Activated CD4-positive, alpha-beta T cell treated with anti-CD3 and anti-CD28 coated beads for 1 hour (primary cell): ENCODE data around the gene KDM8.
A peak's percentile ranks its signal among the peaks of the same experiment; 100 is the strongest.

Experiments
- DNase-seq: peaks from one replicate; pipeline ENCODE4 v3.0.0-alpha.2; 2020

The KDM8 gene

DNA sequence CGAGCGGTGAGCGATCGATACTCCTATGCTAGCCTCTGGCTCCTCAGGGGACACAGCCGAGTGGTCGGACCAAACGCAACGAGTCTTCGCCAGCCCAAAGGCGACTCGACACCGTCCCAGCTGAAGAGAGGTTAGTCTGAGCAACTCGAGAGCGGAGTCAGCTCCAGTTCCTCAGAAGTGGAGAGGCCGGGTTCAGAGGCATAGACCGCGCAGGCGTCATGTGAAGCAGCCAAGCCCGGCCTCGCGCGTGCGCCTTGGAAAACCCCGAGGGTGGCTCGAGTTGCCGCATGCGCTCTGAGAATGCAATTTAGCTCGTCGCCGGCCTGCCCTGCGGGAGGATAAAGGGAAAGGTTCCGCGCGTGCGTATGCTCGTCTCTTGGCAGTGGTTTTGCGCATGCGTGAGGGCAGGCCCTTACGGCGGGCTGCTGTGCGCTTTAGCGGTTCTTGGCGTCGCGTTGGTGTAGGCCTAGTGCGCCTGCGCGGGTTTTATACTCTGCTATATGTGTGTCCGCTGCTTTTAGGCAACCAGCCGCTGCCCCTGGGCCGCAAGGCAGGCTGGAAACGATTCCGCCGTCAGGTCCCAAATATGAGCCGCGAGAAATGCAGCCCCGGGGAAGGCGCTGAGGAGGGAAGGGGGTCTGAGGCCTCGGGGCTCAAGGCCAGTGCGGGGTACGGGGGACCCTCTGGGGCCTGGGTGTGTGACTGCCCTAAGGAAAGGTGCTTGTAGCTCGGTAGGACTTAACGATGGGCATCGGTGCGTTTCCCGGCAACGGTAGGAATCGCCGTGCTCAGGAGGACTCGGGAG is at the start of gene KDM8:
KDM8 (plus strand) TSS at position 20 of the 805 bp plus-strand sequence. CDS start 6,598 bp downstream, outside the sequence.
- peak; percentile 100 for DNase-seq

DNA sequence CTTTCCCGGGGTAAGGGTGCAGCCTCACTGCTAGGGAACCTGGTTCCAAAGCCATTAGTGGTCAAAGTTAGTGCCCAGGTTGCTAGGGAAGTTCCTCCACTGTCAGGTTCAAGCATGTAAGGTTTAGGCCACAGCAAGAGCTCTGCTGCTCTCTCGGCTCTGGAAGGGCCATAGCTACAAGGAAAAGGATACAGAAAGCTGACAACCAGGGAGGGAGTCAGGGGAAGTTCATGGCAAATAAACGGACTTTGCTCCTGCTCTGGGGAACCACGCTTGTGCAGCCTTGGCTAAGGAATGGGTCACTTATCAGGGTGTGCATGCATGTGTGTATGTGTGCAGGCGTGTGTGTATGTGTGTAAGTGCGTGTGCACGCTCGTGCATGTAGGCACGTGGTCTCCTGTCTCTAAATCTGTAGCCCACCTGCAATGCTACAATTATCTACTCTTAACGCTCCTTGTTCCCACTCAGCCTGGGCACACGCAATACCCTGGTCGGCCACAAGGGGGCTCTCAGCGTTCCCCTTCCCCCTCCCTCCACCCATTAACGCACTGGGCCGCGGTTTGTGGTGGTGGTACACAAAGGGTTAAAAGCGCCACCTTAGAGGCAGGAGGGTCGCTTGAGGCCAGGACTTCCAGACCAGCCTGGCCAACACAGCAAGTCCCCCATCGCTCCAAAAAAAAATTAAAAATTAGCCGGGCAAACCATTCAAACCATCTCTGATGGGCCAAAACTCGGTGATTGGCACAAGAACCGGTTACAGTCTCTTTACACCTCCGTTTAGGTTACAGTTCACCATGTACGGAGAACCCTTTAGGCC is 48.4 kb upstream of the KDM8 start:
- peak; percentile 59 for DNase-seq

DNA sequence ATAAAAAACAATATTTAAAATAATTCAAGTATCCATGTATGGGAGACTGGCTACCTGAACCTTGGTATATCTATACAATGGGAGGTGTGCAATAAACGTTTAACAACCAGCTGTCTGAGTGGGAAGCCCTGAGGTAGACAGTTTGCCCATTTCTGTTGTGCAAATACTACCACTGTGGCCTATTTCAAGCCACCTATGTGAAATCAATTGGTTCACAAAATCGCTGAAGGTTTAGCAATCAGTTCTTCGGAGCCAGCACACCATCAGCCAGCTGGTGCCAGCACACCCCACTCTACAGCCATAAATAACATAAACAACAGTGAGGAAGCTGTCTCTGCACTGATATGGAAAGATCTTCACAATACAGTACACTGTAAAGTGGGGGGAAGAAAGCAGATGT is 46.7 kb upstream of the KDM8 start:
- DNase-seq, result no peak

DNA sequence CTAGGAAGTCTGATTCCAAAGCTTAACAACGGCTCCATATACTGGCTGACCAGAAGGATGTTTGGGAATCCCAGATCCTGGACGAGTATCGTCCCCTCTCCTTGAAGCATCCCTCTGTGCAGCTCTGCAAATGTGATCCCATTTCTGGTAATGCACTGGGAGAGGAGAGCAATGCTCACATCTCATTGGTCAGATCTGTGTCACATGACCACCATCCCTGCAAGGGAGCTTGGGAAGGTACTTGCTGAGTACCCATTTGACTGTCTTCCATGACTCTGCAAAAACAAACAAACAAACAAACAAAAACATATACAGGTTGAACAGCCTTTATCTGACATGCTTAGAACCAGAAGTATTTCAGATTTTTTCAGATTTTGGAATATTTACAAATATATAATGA is 41.9 kb upstream of the KDM8 start:
- no peak for DNase-seq

DNA sequence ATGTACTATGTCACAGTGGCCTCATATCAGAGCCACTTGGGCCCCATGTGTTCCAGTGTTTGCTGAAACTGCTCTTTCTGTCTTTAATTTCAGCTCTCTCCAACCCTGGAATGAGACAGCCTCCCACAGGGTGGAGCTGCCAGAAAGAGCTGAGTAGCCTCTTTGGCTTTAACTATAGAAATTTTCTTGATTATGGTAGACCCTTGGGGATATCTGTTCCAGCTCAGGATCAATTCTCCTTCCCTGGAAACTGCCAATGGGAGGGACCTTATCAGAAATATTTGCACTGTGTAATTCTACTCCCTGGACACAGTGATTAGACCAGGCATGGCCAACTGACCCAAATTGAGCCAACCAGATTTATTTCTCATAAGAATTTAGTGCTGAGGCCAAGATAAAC is 39.0 kb upstream of the KDM8 start:
- DNase-seq, result no peak

DNA sequence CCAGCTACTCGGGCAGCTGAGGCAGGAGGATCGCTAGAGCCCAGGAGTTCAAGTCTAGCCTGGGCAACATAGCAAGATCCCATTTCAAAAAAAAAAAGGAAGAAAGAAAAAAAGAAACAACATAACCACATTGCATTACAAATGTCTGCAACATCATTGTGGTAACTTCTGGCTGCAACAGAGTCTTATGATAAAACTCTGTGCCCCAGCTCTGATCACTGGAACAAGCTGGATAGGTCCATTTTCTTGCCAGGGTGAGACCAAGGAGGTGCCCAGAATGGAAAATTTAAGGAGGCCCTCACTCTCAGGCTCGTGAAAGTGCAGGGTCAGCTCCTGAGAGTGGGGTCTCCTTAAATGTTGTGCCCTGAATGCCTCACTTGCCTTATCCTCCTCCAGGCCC is 37.8 kb upstream of the KDM8 start:
- DNase-seq, result no peak

DNA sequence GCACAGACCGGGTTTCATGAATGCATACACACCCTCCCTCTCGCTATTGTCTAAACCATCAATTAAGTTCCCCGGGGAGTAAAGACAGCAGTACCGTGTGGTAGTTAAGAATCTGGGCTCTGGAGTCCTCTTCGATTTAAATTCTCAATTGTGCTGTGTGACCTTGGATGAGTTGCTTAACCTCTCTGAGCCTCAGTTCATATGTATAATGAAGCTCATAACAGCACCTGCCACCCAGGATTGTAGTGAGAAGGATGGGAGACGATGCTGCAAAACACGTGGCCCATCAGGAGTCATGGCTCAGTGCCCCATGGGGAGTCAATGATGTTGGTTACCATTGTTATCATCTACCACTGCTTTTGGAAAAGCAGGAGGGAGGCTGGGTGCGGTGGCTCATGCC is 34.5 kb upstream of the KDM8 start:
- no peak for DNase-seq

DNA sequence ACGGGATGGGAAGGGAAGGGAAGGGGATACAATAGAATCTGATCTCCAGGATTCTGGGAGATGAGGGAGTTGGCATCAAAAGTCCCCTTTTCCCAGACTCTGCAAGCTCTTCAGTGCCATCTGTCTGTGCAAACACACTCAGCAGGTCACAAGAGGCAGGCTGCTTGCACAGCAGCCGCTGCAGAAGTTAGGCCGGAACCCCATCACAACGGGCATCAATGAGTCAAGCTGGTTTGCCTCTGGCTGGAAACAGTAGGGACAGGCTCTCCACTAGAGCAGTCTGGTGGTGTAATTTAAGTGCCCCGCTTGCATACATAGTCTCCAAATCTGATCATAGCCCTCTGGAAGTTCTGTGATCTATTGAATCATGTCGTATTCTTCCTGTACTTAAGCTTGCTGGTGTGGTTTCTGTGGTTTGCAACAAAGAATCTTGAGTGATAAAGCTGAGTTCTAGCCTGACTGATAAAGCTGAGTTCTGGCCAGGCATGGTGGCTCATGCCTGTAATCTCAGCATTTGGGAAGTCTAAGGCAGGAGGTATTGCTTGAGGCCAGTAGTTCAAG is 33.7 kb upstream of the KDM8 start:
- peak; percentile 67 for DNase-seq

DNA sequence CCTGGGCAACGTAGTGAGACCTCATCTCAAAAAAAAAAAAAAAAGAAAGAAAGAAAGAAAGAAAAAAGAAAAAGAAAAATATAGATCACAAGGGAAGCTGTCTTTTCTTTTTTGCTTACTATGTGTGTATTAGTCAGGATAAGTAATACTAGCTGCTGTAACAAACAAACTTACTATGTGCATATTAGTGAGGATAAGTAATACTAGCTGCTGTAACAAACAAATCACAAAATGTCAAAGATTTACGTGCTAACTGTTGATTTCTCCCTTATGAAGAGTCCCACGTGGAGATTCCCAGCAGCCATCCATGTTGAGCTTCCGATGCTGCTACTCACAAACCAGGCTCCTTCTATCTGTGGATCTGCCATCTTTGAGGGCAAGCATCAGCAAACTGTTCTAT is 31.7 kb upstream of the KDM8 start:
- DNase-seq, result no peak

DNA sequence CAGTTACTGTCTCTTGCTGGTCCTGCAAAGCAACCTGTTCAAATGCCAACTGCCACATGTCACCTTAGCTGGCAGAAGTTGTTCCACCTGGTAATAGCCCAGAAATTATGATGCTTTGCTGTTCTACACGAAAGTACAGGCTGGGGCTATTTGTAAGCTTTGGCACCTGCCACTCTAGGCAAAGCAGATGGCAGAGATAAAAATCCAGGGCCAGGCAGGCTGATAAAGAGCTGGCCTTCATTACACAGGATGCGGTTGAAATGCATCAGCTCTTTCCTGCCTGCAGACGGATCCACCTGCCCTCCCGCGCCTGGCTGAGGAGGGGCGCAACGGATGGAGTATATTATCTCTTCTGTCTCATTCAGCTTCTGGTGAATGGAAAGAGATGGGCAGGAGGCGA is 29.3 kb upstream of the KDM8 start:
- DNase-seq, result peak; percentile 23

DNA sequence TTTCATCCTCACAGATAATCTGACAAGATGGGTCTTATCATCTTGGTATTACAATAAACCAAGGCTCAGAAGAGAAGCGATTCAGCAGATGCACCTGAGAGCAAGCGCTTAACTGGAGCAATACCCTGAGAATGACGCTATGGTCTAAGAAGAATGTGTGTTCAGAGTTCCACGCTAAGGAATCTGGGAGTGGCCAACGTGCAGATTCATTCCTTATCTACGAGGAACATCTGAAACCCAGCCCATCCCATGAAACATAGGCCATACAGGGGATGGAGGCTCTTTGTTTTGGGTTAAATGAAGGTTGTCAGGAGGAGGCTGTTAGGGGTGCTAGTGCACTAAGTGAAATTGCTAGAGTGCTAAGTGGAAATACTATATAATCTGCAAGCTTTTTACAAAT is 28.5 kb upstream of the KDM8 start:
- no peak for DNase-seq

DNA sequence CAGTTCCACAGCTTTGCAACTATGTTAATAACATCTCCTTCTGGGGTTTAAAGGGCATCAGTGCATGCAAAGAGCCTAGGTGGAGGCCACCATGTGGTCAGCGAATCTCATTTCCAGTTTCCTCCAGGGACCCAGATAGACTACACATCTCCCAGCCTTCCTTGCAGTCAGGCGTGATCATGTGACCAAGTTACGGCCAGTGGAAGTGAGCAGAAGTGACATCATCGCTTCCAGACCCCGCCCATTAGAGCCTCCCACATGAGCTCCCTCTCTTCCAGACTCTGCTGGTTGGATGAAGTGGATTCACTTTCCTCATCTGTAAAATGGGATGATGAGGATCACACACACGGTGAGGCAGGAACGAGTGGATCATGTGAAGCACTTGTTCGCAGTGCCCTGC is 27.4 kb upstream of the KDM8 start:
- DNase-seq, result no peak

DNA sequence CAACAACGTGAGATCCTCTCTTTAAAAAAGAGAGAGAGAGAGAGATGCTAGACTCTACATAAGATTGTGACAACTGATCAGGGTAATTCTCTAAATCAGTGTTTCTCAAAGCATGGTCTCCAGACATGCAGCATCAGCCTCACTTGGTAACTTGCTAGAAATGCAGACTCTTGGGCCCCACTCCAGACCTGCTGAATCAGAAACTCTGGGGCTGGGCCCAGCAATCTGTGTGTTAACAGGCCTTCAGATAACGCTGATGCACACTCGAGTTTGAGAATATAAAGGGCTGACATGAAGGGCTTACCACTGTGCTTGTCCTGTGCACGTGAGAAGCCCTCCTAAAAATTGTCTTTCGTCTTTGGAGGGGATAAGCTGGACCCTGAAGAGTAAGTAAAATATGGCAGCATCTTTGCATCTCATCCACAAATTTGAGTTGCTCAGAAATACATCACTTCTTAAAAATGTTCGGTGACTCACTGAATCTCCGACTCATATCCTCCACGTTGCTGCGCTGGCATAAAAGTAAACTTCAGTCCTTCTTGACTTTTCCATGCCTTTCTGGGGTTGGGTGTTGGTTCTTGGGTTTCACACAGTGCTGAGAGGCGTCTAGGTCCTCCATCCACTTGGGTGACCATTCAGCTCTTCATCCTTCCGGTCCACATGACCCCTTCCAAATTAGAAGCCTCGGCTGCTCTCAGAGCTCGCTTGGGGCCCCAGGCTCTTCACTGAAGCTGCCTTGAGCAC is 26.1 kb upstream of the KDM8 start:
- no peak for DNase-seq

DNA sequence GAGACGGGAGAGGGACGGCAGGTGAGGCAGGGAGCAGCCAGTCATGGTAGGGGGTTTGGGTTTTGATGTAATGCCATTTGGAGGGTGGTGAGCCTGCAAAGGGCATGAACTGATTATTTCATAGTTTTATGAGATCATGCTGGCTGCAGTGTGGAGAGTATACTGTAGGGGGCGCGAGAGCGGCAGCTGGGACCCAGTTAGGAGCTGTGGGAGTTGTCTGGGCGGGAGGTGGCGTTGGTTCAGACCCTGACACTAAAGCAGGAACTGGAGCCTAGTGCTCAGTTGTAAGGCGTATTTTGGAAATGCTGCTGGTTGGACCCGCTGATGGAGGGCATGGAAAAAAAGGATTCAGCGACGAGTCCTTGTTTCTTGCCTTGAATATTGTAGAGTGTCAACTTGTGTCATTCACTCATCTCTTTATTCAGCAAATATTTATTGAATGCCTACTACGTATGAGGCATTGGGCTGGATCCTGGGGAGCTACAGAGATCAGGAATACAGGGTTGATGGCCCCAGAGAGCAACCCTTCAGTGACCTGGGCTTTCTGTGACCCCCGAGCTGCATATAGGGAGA is 23.7 kb upstream of the KDM8 start:
- peak; percentile 71 for DNase-seq

DNA sequence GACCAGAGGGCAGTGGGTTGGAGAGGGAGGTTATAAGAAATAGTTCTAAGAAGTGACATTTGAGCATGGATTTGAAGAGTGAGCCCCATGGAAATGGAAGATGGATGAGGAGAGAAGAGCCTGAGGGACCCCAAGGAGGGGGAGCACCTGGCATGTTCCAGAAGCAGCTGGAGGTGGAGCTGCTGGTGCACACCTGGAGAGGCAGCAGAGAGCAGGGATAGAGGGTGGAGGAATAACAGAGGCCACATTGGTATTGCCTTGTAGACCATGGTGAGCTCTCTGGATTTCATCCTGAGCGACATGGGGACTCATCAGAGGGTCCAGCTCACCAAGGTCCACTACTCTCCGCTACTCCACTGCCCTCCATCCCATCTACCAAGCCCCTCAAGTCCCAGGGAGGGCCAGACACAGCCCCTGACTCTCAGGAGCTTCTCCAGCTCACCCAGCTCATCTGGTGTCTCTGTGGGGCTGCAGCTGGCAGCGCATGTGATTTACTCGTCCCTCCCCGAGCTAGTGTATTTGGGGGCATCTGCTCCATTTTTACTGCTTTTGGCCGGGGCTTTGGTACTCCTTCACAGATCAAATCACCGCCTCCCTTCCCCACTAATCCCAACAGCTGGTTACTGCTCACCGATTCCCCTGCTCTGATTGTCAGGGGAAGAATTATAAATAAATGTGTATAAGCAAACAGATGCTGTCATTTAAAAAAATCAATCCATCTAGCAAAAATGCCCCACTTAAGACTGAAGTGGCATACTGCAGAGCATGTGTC is 22.1 kb upstream of the KDM8 start:
- no peak for DNase-seq

DNA sequence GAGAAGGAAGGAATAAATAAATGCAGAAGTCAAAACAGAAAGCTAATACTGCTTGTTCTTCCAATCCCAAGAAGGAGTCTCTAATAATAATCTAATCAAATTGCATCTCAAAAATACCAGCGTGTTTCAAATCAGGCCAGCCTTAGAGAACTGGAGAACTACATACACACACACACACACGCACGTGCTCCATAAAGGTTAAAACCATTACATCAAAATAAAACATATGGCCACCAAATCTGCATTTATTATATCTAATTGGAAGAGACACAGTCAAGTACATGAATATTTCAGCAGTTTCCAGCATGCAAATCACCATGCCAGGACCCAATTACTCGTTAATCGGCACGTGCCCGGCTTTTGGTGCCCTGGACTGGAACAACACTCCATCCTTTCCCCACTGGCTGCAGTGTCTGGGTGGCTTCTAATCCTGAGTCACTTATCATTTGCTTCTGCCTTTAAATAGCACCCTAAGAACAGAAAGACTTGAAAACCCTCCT is 20.4 kb upstream of the KDM8 start:
- no peak for DNase-seq

DNA sequence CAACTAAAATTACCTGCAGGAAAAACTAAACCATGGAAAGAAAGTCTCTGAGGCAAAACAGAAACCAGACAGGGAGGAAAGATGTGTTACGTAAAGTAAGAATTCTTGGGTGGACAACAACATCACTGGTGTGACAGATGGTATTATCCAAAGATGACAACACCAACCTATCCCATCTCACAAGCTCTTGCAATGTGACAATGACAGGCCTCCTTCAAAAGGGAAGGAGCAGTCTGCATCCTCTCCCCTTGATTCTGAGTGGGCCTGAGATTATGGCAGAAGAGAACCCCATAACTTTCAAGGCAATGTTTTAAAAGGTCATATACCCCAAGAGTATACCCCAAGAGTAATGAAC is 17.6 kb upstream of the KDM8 start:
- DNase-seq, result no peak

DNA sequence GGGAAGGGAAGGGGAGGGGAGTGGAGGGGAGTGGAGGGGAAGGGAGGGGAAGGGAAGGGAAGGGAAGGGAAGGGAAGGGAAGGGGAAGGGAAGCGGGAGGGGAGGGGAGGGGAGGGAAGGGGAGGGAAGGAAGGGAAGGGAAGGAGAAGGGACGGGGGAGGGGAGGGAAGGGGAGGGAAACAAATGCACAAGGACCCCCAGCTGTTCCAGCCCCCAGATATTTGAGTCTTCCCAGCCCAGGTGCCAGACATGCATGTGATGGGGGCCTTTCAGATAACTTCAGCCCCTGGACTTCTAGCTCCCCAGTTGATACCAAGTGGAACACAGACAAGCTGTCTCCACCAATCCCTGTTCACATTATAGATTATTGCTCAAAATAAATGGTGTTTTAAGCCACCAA is 14.7 kb upstream of the KDM8 start:
- DNase-seq, result no peak

DNA sequence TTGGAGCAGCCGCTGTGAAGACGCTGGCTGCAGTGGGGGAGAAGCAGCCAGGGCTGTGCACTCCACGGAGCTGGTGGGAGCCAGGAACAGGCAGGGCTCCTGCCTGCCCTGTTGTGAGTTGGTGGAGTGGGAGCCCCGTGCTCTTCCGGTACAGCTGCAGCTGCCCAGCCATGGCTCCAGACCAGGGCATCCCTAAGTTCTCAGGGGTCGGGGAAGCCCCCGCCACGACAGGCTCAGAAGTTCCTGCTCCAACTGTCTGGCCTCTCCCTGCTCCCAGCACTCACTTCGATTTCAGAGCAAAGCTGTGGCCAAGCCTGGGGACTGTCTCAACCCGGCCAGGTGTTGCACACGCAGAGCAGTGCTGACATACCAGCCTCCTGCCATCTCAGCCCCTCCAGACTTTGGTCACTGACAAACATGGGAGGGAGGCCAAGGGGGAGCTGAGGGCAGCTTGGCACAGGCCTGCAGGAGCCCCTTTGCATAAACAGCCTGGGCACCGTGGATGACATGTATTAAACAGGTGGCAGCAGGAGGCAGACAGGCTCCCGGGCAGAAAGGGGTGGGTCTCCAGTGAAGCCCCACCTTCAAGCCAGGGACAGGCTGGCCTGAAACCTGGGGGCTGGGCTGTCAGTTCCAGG is 13.9 kb upstream of the KDM8 start:
- no peak for DNase-seq

DNA sequence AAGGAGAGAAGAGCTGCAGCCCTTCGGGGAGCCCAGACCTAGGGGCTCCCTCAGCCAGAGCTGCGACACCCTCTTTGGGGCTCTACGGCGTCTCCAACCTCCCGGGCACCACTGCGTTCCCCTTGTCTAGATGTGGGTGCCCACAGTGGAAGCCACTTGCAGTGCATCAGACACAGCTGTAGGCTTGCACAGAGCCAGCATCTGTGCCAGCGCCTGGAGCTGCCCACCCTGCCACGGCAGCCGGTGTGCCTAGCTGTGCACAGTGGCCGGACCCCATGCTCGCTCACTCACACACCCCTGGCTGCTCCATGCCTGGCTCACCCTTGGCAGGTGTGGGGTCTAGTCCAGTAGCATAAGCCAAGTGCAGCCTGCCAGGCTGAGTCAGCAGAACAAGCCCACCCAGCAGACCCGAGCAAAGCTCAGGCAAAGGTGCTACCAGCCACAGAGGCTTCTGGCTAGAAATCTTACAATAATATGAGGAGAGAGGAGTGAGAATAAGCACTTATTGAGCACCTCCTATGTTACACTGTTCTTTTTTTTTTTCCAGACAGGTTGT is 12.9 kb upstream of the KDM8 start:
- DNase-seq, result no peak

DNA sequence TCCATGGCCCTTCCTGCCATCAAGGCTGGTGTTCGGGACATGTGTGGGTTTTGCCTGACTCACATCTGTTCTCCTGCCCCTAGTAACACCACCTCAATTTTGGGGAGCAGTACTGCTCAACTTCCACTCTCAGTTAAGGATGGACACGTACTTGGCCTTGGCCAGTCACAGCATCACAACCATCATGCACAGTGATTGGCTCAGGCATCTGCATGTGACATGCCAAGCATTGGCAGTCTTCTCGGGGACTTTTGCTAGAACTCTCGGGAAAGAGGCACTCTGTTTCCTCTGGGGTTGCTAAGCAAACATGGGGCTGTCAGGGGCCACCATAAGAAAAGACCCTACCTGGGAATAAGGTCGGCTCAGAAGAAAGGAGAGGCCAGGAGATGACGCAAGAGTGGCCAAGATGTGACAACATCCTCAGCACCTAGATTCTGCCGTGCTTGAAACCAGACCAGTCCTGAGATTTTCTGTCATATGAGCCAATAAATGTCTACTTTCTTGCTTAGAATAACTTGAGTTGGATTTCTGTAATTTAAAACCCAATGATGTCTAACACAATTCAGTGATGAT is 11.9 kb upstream of the KDM8 start:
- DNase-seq, result no peak
